BLaER1 treated with 17β-estradiol and CSF1 and Interleukin-3, amounts not matched to agents 10 nM and 100 nM (cell line): Measurements from ENCODE around the gene CCDC185.

ENCODE experiments used
- H3K27ac ChIP-seq, 11 experiments: shearing (Covaris generic); formaldehyde crosslinking; 2 replicates each; pipeline ENCODE4 v1.8.1; 2022
- H3K27me3 ChIP-seq, 11 experiments: shearing (Covaris generic); formaldehyde crosslinking; 2 replicates each; pipeline ENCODE4 v1.8.1; 2022
- H3K36me3 ChIP-seq, 11 experiments: shearing (Covaris generic); formaldehyde crosslinking; 2 replicates each; pipeline ENCODE4 v1.8.1; 2022
- H3K4me1 ChIP-seq, 10 experiments: shearing (Covaris generic); formaldehyde crosslinking; 2 replicates each; pipeline ENCODE4 v1.8.1; 2022
- H3K4me2 ChIP-seq, 11 experiments: shearing (Covaris generic); formaldehyde crosslinking; 2 replicates each; pipeline ENCODE4 v1.8.1; 2022
- H3K4me3 ChIP-seq, 10 experiments: shearing (Covaris generic); formaldehyde crosslinking; 2 replicates each; pipeline ENCODE4 v1.8.1; 2022
- H3K9ac ChIP-seq, 11 experiments: shearing (Covaris generic); formaldehyde crosslinking; 2 replicates each; pipeline ENCODE4 v1.8.1; 2022
- H3K9me3 ChIP-seq, 11 experiments: shearing (Covaris generic); formaldehyde crosslinking; replicated peaks in 1 of 11; 2 replicates each; pipeline ENCODE4 v1.8.1; 2022
- H4K20me1 ChIP-seq, 11 experiments: shearing (Covaris generic); formaldehyde crosslinking; 2 replicates each; pipeline ENCODE4 v1.8.1; 2022
- Cebpa-rat ChIP-seq, 11 experiments: shearing (Covaris generic); IDR thresholded peaks; 2 replicates each; pipeline ENCODE4 v1.8.1; 2022

CCDC185 gene

DNA sequence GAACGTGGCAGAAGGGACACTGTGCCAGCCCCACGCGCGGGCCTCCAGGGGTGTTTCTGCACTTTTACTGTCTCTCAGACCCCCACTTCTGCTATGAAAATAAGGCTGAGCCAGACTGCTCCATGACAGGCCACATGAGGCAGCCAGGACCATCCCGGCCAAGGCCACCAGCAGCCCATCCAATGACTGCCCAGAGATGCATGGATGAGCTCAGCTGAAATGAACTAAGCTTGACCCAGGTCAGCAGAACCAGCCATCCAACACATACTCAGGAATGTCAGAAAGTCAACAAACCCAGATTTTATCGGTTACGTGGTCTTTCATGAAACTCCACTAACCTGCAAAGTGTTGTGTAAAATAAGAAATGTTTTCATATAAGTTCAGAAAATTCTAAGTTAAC, 51.2 kb downstream of the CCDC185 start:
- no peak overlapping the region for H3K4me2 ChIP-seq
- peaks cover 0 to 6% (median 0%) of the 10 kb centered on the region in 11 experiments; a peak in 3 of 22 replicates for H3K36me3 ChIP-seq
- H4K20me1 ChIP-seq, result no peaks in the 10 kb centered on the region
- peaks cover 27 to 50% (median 35%) of the 10 kb centered on the region in 11 experiments for H3K9me3 ChIP-seq
- H3K4me1 ChIP-seq, result no peaks in the 10 kb centered on the region
- H3K27me3 ChIP-seq, result no peaks in the 10 kb centered on the region
- no peak overlapping the region for H3K27ac ChIP-seq
- no peak for TF ChIP-seq Cebpa-rat (IDR thresholded peaks at IDR 0.05)
- no peak overlapping the region for H3K4me3 ChIP-seq
- no peak overlapping the region for H3K9ac ChIP-seq
